A549 (cell line): ENCODE measurements around the gene CA10. TPM values are rescaled to one million over a fixed set of nuclear protein-coding genes. Genes with fewer than 3 reads are reported as not detected.

Experiments used
- ATAC-seq, 2 experiments: fragments of 200-7000 bp in 1 of 2; fragments of >200 bp in 1 of 2; cut with Nextera tagmentation in 1 of 2; cut with Tn5 transposase in 1 of 2; 3 replicates each; pipeline versions ENCODE4 v1.8.0 to v1.9.1; 2018 to 2020; ENCODE audit warnings: mild to moderate bottlenecking in 1 of 2, moderate library complexity in 1 of 2
- CTCF ChIA-PET: fragments of 300-600 bp; sonication (Branson Sonifier 250); formaldehyde crosslinking; extraction: SDS; loops from one replicate; lab custom pipeline; 2021; ENCODE audit warnings: antibody characterized with exemption, inconsistent platforms; lab: Yijun Ruan, JAX
- POLR2A ChIA-PET: fragments of 350-600 bp; formaldehyde crosslinking; extraction: SDS; loops from one replicate; lab custom pipeline; 2021; ENCODE audit warnings: antibody characterized with exemption, inconsistent platforms; lab: Yijun Ruan, JAX
- DNase-seq, 2 experiments: peaks; one replicate each; pipeline versions ENCODE4 v3.0.0 to v3.0.0-alpha.2; 2011 to 2016; ENCODE audit warnings: low read depth in 1 of 2, low spot score in 1 of 2
- FAIRE-seq: peaks from 2 replicates; lab custom pipeline; 2011; peaks lifted over from hg19 to GRCh38; lab: Jason Lieb, UNC
- H3K27ac ChIP-seq, 2 experiments: fragments of >200 bp; sonication (Bioruptor Twin); formaldehyde crosslinking; 3 replicates each; pipeline ENCODE4 v1.5.1; 2016 to 2017
- H3K4me1 ChIP-seq: fragments of >200 bp; sonication (Bioruptor Twin); formaldehyde crosslinking; 3 replicates; pipeline ENCODE4 v1.6.1; 2016
- H3K4me2 ChIP-seq: fragments of >200 bp; sonication (Bioruptor Twin); formaldehyde crosslinking; 3 replicates; pipeline ENCODE4 v1.6.1; 2016
- H3K4me3 ChIP-seq: fragments of >200 bp; sonication (Bioruptor Twin); formaldehyde crosslinking; 3 replicates; pipeline ENCODE4 v1.5.1; 2016
- H3K9me3 ChIP-seq: fragments of >200 bp; sonication (Bioruptor Twin); formaldehyde crosslinking; 3 replicates; pipeline ENCODE4 v1.6.1; 2016
- CBX2 ChIP-seq: fragments of 200-600 bp; sonication (generic); IDR thresholded peaks from 2 replicates; pipeline ENCODE4 v1.6.1; 2016; ENCODE audit warnings: low read depth, mild to moderate bottlenecking, borderline replicate concordance
- CEBPB ChIP-seq, 2 experiments: fragments of >200 bp in 1 of 2; sonication (Bioruptor Twin) in 1 of 2; formaldehyde crosslinking in 1 of 2; IDR thresholded peaks; 2 replicates each; pipeline ENCODE4 v1.6.1; 2012 to 2016
- CHD2 ChIP-seq: fragments of 150-350 bp; IDR thresholded peaks from 2 replicates; pipeline ENCODE4 v1.6.1; 2014; ENCODE audit warnings: low read length; ENCODE audit not compliant: partially characterized antibody
- EHMT2 ChIP-seq: fragments of 200-600 bp; sonication (generic); IDR thresholded peaks from 2 replicates; pipeline ENCODE4 v1.6.1; 2016; ENCODE audit warnings: antibody characterized with exemption, low read depth, mild to moderate bottlenecking, moderate library complexity
- EP300 ChIP-seq, 2 experiments: fragments of >200 bp; sonication (Bioruptor Twin); formaldehyde crosslinking; IDR thresholded peaks; 2 replicates in 1 of 2; 3 replicates in 1 of 2; pipeline ENCODE4 v1.6.1; 2016 to 2017
- ESRRA ChIP-seq: fragments of 150-350 bp; IDR thresholded peaks from 2 replicates; pipeline ENCODE4 v1.6.1; 2014; ENCODE audit warnings: mild to moderate bottlenecking, low read length, borderline replicate concordance
- FOSB ChIP-seq: fragments of 250-450 bp; sonication (Bioruptor Pico); IDR thresholded peaks from 2 replicates; pipeline ENCODE4 v1.5.0; 2020; ENCODE audit warnings: mild to moderate bottlenecking, moderate library complexity
- HDAC2 ChIP-seq: fragments of 200-600 bp; sonication (generic); IDR thresholded peaks from 2 replicates; pipeline ENCODE4 v1.6.1; 2016
- HEYL ChIP-seq: fragments of 250-450 bp; sonication (Bioruptor Pico); IDR thresholded peaks from 2 replicates; pipeline ENCODE4 v1.8.0; 2021; ENCODE audit warnings: mild to moderate bottlenecking, moderate library complexity
- HOXA7 ChIP-seq: fragments of 250-450 bp; sonication (Bioruptor Pico); IDR thresholded peaks from 2 replicates; pipeline ENCODE4 v1.5.0; 2020; ENCODE audit warnings: mild to moderate bottlenecking, moderate library complexity
- HOXB13 ChIP-seq: fragments of 250-450 bp; sonication (Bioruptor Pico); IDR thresholded peaks from 2 replicates; pipeline ENCODE4 v1.5.0; 2020; ENCODE audit warnings: low read depth, mild to moderate bottlenecking, moderate library complexity
- HOXB5 ChIP-seq: fragments of 250-450 bp; sonication (Bioruptor Pico); IDR thresholded peaks from 2 replicates; pipeline ENCODE4 v1.5.0; 2020; ENCODE audit warnings: mild to moderate bottlenecking, moderate library complexity
- KDM1A ChIP-seq: fragments of 200-600 bp; sonication (generic); IDR thresholded peaks from 2 replicates; pipeline ENCODE4 v1.6.1; 2016; ENCODE audit warnings: low read depth, mild to moderate bottlenecking
- MYC ChIP-seq: IDR thresholded peaks from 2 replicates; pipeline ENCODE4 v1.6.1; 2012; ENCODE audit warnings: mild to moderate bottlenecking, inconsistent platforms, low read length, improper control_type of control experiment, borderline replicate concordance
- NR3C1 ChIP-seq: fragments of >200 bp; sonication (Bioruptor Twin); formaldehyde crosslinking; IDR thresholded peaks from 3 replicates; pipeline ENCODE4 v1.6.1; 2017
- PHF8 ChIP-seq: fragments of 200-600 bp; sonication (generic); IDR thresholded peaks from 2 replicates; pipeline ENCODE4 v1.6.1; 2016; ENCODE audit warnings: low read depth, mild to moderate bottlenecking, antibody characterized with exemption, moderate library complexity, borderline replicate concordance
- POLR2AphosphoS2 ChIP-seq: conservative IDR thresholded peaks from 2 replicates; pipeline ENCODE4 v1.6.1; 2012; ENCODE audit warnings: low read length, improper control_type of control experiment, inconsistent platforms
- SMC3 ChIP-seq: fragments of >200 bp; sonication (Bioruptor Twin); formaldehyde crosslinking; IDR thresholded peaks from 3 replicates; pipeline ENCODE4 v1.6.1; 2018; ENCODE audit warnings: inconsistent platforms
- SREBF2 ChIP-seq: fragments of 450-650 bp; IDR thresholded peaks from 2 replicates; pipeline ENCODE4 v1.6.1; 2014; ENCODE audit warnings: mild to moderate bottlenecking, moderate library complexity
- TFCP2L1 ChIP-seq: fragments of 250-450 bp; sonication (Bioruptor Pico); IDR thresholded peaks from 2 replicates; pipeline ENCODE4 v1.5.0; 2021; ENCODE audit warnings: mild to moderate bottlenecking
- TP53 ChIP-seq: fragments of 250-450 bp; sonication (Bioruptor Pico); IDR thresholded peaks from 2 replicates; pipeline ENCODE4 v1.5.0; 2021; ENCODE audit warnings: mild to moderate bottlenecking, moderate library complexity
- ZC3H11A ChIP-seq: fragments of 450-650 bp; IDR thresholded peaks from 2 replicates; pipeline ENCODE4 v1.6.1; 2014; ENCODE audit warnings: antibody characterized with exemption, mild to moderate bottlenecking
- ZFP36 ChIP-seq: fragments of 450-650 bp; IDR thresholded peaks from 2 replicates; pipeline ENCODE4 v1.6.1; 2014; ENCODE audit warnings: borderline replicate concordance; ENCODE audit not compliant: partially characterized antibody
- WGBS: methylation state at CpG from one replicate; pipeline ENCODE4 v1.1.6; 2017; ENCODE audit errors: missing lambda C conversion rate; 5-methylcytosine and 5-hydroxymethylcytosine counted together
- polyA plus RNA-seq, 4 experiments: library from polyadenylated mRNA; depleted of rRNA in 3 of 4; stranded (reverse); fragments of >200 nt; fragmentation: RNase III in 1 of 4; extraction: RNeasy Plus Mini Kit Qiagen cat#74134 plus additional on column Dnase treatment in 1 of 4; gene quantifications; 2 replicates in 3 of 4; 3 replicates in 1 of 4; pipeline ENCODE4 v1.2.3, GENCODE V29; 2011 to 2017
- TF ChIP-seq, protein P1 (sequence below): fragments of >200 bp; sonication (Bioruptor Twin); formaldehyde crosslinking; IDR thresholded peaks from 3 replicates; pipeline ENCODE4 v1.6.1; 2016
- TF ChIP-seq, protein P2 (sequence below): fragments of 450-650 bp; IDR thresholded peaks from 2 replicates; pipeline ENCODE4 v1.6.1; 2014; ENCODE audit warnings: antibody characterized with exemption
- TF ChIP-seq, protein P3 (sequence below): fragments of >200 bp; sonication (Bioruptor Twin); formaldehyde crosslinking; IDR thresholded peaks from 2 replicates; pipeline ENCODE4 v1.6.1; 2016
- TF ChIP-seq, protein P4 (sequence below): IDR thresholded peaks from 2 replicates; pipeline ENCODE4 v1.6.1; 2012; ENCODE audit warnings: low read depth, borderline replicate concordance

Gene CA10
- polyA plus RNA-seq, 2 of the 4 experiments (the other 2 are of a cell fraction) = not detected

DNA sequence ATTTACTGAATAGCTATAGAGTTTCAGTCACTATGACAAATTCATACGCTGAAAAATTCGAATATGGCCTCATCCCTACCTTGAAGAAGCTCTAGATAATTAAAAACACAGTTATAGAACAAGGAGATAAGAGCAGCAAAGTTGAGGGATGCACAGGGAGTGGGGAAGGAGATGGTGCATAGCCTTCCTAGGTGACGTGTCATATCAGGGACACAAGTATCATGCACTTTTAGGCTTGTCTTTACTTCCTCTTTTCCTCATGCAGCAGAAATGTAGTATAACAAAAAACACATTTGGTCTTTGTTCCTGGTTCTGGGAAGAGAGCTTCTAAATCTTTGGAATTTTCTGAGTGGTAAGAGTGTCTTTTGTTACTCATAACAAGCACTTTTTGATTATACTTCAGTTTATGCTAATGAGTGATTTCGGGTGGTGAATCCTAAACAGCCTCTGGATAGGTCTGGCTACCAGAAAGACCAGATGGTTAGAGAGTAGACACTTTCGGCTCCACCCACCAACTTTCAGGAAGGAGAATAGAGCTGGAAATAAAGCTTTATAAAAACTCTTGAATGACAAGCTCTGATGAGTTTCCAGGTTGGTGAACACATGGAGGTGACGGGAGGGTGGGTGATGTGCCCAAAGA, 556.8 kb downstream of the CA10 start:
- ATAC-seq = no peak
- CTCF ChIA-PET = interaction anchor here (0.6 to 1.1 kb wide), 4 partner anchors 11 to 230 kb away, joined by 3 to 4 read pairs (median 4); no protein-coding TSS in a partner anchor

DNA sequence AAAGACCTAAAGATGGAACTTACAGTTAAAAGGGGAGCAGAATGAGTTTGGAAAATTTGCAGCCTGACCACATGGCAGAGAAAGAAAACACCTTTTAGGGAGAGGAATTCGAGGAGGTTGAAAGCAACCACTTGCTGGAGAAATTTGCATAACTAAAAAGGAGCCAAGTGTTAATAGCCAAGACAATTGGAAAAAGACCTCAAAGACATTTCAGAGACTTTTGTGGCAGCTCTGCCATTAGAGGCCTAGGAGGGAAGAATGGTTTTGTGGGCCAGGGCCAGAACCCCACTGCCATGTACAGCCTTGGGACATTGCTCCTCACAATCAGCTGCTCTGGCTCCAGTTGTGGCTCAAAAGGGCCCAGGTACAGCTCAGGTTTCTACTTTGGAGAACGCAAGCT, 559.7 kb downstream of the CA10 start:
- no peak for DNase-seq
- ChIA-PET POLR2A (no interaction called here), CTCF (interaction anchor here (0.5 to 1.9 kb wide), 3 partner anchors 9 to 354 kb away, joined by 3 to 7 read pairs (median 4); no protein-coding TSS in a partner anchor)
- Histone ChIP-seq H3K4me3 (no peak overlapping the region), H3K9me3 (no peaks in the 10 kb centered on the region), H3K27ac (no peak overlapping the region), H3K4me1 (no peaks in the 10 kb centered on the region), H3K4me2 (no peak overlapping the region)
- no peak for FAIRE-seq
- ATAC-seq = no peak
- TF ChIP-seq HOXB5 (no peak), SREBF2 (no peak), EHMT2 (no peak), PHF8 (no peak), SMC3 (no peak), TFCP2L1 (CRISPR knock-in tag) (no peak), EP300 (IDR thresholded peaks at IDR 0.05) (no peak)
- TF ChIP-seq, protein P1, sequence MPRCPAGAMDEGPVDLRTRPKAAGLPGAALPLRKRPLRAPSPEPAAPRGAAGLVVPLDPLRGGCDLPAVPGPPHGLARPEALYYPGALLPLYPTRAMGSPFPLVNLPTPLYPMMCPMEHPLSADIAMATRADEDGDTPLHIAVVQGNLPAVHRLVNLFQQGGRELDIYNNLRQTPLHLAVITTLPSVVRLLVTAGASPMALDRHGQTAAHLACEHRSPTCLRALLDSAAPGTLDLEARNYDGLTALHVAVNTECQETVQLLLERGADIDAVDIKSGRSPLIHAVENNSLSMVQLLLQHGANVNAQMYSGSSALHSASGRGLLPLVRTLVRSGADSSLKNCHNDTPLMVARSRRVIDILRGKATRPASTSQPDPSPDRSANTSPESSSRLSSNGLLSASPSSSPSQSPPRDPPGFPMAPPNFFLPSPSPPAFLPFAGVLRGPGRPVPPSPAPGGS = no peak
- TF ChIP-seq, protein P2, sequence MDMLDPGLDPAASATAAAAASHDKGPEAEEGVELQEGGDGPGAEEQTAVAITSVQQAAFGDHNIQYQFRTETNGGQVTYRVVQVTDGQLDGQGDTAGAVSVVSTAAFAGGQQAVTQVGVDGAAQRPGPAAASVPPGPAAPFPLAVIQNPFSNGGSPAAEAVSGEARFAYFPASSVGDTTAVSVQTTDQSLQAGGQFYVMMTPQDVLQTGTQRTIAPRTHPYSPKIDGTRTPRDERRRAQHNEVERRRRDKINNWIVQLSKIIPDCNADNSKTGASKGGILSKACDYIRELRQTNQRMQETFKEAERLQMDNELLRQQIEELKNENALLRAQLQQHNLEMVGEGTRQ = no peak
- WGBS = 0% methylated on average over 2 of the region's 2 CpGs

More for the DNA sequence above, 556.8 kb downstream of the CA10 start:
- POLR2A ChIA-PET = no interaction called here
- H3K9me3 ChIP-seq = no peaks in the 10 kb centered on the region
- H3K27ac ChIP-seq = no peak overlapping the region
- no peak for DNase-seq
- H3K4me1 ChIP-seq = no peaks in the 10 kb centered on the region
- TF ChIP-seq CHD2 = no peak
- TF ChIP-seq TP53 (CRISPR knock-in tag) = no peak
- no peak for TF ChIP-seq HOXB5
- TF ChIP-seq, protein P3, sequence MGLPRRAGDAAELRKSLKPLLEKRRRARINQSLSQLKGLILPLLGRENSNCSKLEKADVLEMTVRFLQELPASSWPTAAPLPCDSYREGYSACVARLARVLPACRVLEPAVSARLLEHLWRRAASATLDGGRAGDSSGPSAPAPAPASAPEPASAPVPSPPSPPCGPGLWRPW = no peak
- TF ChIP-seq CEBPB (IDR thresholded peaks at IDR 0.05) = no peak
- TF ChIP-seq NR3C1 = no peak
- no peak for TF ChIP-seq HOXB13 (CRISPR knock-in tag)
- no peak for TF ChIP-seq POLR2AphosphoS2
- TF ChIP-seq CBX2 = no peak
- no peak for TF ChIP-seq HEYL (CRISPR knock-in tag)
- TF ChIP-seq HDAC2 = no peak
- TF ChIP-seq ZC3H11A = no peak
- no peak for TF ChIP-seq HOXA7 (CRISPR knock-in tag)
- TF ChIP-seq, protein P4, sequence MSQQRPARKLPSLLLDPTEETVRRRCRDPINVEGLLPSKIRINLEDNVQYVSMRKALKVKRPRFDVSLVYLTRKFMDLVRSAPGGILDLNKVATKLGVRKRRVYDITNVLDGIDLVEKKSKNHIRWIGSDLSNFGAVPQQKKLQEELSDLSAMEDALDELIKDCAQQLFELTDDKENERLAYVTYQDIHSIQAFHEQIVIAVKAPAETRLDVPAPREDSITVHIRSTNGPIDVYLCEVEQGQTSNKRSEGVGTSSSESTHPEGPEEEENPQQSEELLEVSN = no peak
- no peak for TF ChIP-seq ZFP36
- no peak for TF ChIP-seq MYC
- no peak for TF ChIP-seq PHF8
- TF ChIP-seq FOSB (CRISPR knock-in tag) = no peak
- TF ChIP-seq ESRRA = no peak
- TF ChIP-seq KDM1A = no peak
- no peak for FAIRE-seq
- 9% methylated on average over 6 of the region's 6 CpGs for WGBS
- H3K4me2 ChIP-seq = no peak overlapping the region
- no peak overlapping the region for H3K4me3 ChIP-seq
